IPS-18c (cell line): Measurements from ENCODE around the gene AXIN2.

ENCODE experiments used
- H3K4me3 ChIP-seq: 2 replicates; pipeline ENCODE4 v1.7.0; 2013; ENCODE audit warnings: low read depth, mild to moderate bottlenecking, low read length, moderate library complexity; ENCODE audit not compliant: insufficient read depth
- H3K9me3 ChIP-seq: one replicate; pipeline ENCODE4 v1.6.1; 2013; ENCODE audit warnings: mild to moderate bottlenecking, low read length, moderate library complexity; ENCODE audit not compliant: control insufficient read depth, insufficient read depth

AXIN2 gene, protein sequence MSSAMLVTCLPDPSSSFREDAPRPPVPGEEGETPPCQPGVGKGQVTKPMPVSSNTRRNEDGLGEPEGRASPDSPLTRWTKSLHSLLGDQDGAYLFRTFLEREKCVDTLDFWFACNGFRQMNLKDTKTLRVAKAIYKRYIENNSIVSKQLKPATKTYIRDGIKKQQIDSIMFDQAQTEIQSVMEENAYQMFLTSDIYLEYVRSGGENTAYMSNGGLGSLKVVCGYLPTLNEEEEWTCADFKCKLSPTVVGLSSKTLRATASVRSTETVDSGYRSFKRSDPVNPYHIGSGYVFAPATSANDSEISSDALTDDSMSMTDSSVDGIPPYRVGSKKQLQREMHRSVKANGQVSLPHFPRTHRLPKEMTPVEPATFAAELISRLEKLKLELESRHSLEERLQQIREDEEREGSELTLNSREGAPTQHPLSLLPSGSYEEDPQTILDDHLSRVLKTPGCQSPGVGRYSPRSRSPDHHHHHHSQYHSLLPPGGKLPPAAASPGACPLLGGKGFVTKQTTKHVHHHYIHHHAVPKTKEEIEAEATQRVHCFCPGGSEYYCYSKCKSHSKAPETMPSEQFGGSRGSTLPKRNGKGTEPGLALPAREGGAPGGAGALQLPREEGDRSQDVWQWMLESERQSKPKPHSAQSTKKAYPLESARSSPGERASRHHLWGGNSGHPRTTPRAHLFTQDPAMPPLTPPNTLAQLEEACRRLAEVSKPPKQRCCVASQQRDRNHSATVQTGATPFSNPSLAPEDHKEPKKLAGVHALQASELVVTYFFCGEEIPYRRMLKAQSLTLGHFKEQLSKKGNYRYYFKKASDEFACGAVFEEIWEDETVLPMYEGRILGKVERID

DNA sequence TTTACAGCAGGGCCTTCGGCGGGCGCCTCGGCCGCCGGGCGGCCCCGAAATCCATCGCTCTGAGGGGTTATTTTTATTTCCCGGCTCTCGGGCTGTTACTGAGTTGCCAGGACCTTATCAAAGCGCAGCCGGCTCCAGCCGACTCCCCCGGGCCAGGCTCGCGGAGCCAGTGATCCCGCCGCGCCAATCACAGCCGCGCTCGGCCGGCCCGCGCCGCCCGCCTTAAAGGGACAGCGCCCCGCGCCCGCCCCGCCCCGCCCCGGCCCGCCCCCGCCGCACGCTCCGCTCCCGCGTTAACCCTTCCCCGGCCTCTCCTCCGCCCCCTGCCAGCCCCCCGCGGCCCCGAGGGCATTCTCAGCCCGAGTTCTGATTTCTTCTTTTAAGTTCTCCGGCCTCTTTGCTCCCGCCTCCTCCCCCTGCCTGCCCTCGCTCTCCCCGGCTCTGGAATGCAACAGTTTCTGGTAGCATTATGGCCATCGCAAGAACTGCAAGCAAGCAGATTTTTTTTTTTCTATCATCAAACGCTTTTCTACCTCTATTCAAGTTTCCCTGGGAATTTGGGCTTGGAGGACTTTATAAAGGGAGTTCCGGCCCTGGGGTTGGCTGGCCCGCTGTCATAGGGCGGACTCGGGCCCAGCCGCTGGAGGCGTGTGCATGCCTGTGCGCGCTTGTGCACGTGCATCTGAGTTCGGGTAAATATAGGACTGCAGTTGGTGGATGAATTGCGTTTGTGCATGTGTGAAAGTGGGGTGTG, at the start of gene AXIN2:
TSS of gene AXIN2 (minus strand) at position 197 of the 754 bp plus-strand sequence. CDS start 3,028 bp downstream, outside the sequence.
- Histone ChIP-seq H3K9me3 (no peaks in the 10 kb centered on the region), H3K4me3 (peak within 1 kb of the TSS; percentile 93)

DNA sequence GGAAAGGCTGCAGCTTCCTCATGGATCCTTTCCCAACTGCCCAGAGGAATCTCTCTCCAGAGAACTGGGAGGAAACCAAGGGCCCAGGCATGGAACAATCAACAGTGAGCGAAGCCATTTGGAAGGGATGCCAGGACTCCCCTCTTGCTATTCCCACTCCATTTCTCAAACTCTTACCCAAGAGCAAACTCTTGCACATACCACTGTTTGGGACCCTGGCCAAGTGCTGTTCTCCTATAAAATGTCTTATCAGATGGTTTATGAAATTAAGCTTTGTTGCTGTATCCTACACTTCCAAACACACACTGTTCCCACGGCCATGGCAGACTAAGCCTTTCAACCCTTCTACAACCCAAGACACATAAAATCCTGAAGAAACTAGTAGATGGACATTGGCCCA, 48.3 kb upstream of the AXIN2 start:
- Histone ChIP-seq H3K9me3 (peaks cover 4% of the 10 kb centered on the region), H3K4me3 (no peak overlapping the region)

GRCh38 chr17:65609286-65609685, 47.8 kb upstream of the AXIN2 start:
- no peak overlapping the region for H3K4me3 ChIP-seq
- H3K9me3 ChIP-seq = peaks cover 4% of the 10 kb centered on the region

GRCh38 chr17:65604070-65604469, 42.6 kb upstream of the AXIN2 start:
- no peak overlapping the region for H3K4me3 ChIP-seq
- peaks cover 2% of the 10 kb centered on the region for H3K9me3 ChIP-seq

DNA sequence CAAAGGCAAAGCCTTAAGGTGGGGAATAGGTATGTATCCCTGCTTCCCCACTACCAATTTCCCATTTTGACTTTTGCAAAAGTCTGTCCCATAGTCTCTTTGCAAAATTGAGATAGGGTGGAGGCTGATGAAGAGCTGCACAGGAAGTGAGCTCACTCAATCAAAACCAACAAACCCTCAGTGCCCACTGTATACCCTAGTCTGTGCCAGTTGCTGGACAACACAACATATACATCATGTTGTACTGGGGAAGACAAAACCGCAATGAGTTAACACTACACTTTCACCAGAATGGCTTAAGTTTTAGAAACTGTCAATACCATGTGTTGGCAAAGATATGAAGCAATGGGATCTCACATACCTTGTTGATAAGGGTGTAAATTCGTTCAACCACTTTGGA, 40.4 kb upstream of the AXIN2 start:
- H3K9me3 ChIP-seq = no peaks in the 10 kb centered on the region
- H3K4me3 ChIP-seq = no peak overlapping the region

DNA sequence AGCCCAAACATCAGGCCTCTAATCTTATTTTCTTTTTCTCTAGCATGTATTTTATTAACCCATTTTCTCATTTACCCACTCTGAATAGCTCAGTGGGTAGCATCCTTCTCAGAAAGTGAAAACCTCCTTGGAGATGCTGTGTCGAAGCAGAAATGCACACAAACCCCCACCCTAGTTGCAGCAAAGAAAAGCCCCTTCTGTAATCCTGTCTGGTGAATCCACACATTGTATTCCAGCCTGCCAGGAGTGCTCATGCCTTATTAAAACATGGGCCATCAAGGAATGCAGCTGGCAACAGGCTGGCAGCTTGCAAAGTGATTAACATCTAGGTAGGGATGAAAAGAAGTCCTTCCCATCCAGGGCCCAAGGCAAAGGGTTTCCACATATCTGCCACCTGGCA, 39.7 kb upstream of the AXIN2 start:
- Histone ChIP-seq H3K9me3 (no peaks in the 10 kb centered on the region), H3K4me3 (no peak overlapping the region)

DNA sequence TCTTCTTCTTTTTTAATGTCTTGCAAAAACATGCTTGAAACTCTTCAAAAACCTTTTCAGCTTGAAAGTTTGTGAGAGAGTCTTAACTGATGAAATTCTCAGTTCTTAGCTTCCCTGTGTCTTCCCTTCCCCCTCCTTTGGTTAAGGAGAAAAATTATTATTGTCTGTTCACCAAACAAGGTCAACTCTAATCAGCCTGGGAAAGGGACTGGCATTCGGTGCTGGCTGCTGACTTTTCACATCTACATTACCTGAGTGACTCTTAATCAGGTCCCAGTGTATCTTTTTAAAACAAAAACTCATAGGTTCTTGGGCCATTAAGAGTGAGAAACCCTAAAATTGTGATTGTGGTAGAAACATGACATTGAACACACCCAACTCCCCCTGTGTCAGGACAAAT, 39.1 kb upstream of the AXIN2 start:
- H3K9me3 ChIP-seq = no peaks in the 10 kb centered on the region
- no peak overlapping the region for H3K4me3 ChIP-seq

DNA sequence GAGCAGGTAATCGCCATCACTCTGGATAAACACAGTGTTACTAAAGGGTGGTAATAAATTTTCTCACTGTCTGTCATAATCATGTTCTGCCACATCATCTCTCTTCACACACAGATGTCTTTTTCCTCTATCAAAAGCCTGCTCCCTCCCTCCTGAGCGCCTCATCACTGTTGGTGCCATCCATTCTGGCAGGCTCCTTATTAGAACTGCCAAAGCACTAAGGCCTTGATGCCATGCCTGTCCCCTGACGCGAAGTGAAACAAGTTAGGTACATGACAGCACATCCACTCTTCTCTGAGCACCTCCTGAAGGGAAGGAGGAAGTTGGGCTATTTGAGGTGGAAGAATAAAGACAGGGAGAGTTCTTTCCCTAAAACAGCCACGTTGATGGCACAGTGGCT, 38.2 kb upstream of the AXIN2 start:
- Histone ChIP-seq H3K9me3 (no peaks in the 10 kb centered on the region), H3K4me3 (no peak overlapping the region)

GRCh38 chr17:65598746-65599145, 37.3 kb upstream of the AXIN2 start:
- no peaks in the 10 kb centered on the region for H3K9me3 ChIP-seq
- H3K4me3 ChIP-seq = no peak overlapping the region

GRCh38 chr17:65595071-65595656, 33.7 kb upstream of the AXIN2 start:
- Histone ChIP-seq H3K9me3 (no peaks in the 10 kb centered on the region), H3K4me3 (no peak overlapping the region)

DNA sequence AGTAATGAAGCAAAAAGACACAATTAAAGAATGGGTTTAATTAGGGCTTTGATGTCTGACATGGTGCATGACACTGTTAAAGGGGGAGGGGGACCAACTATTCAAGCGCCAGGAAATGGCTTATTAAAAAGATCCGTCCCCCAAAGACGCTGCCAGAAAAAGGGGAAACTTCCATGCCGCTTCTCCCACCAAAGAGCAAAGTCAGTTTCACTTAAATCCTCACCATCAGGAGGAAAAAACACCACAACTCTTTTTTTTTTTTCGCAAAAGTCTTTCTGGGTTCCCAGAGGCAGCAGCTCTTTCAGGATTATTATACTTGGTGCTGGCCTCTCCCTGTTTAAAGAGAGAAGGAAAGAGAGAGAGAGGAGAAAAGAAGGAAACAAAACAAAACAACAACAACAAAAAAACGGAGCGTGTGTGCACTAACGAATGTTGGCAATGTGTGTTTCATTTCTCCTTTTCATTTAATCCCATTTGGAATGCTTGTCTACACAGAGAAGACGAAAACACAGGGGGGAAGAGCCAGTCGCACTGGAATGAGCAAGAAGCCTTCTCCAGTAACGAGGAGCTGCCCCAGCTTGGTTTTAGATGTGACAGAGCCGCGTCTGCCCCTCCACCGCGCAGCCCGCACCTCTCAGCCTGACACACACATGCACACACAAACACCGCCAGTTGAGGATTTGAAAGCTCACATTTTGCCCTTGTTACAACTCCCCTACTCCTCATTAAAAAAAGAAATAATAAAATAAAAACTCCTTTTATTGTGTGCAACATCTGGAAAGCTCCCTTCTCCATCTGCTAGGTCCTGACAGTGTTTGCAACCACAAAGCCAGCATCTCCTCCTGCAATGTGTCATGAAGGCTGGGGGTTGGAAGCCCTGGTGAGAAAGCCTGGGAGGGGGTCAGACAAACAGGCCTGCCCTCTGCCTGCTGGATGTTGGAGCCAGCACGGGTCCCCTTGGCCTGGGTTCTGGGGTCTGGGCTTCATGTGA, 32.7 kb upstream of the AXIN2 start:
- H3K9me3 ChIP-seq = no peaks in the 10 kb centered on the region
- no peak overlapping the region; the same call in 1 of the 2 replicates for H3K4me3 ChIP-seq

DNA sequence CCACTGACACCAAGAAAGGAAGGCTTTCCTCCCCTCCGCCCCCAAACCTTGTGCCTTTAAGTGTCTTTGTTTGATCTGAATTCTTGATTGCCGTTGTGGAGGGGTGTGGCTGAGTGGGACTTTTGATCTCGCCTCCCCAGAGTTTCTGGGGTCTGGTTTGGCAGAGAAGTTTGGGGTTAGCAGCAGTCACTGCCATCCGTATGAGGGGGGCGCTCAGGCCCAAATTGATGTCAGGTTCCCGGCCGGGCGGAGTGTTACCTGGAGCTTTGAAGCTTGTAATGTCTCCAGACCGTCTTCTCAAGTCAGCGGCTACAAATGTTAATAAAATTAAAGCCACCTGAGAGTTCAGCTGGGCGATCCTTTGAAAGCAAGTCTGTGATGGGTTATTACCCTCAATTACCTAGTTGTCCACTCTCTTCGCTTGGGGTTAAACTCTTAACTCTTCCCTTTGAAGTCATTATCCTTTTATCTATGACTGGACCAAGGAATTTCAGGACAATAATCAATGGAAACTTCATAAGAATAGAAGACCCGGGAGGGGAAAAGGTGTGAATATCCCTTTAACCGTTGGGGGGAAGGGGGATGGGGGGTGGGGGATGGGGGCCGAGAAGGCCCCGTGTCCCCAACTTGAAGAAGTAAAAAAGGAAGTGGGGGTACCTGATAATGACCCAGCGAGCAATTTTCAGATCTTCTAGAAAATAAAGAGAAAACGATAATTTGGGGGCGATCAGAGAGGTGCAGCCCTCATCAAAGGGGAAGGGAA, 31.8 kb upstream of the AXIN2 start:
- no peak overlapping the region for H3K4me3 ChIP-seq
- H3K9me3 ChIP-seq = no peaks in the 10 kb centered on the region

- Histone ChIP-seq H3K9me3 (no peaks in the 10 kb centered on the region), H3K4me3 (no peak overlapping the region)
Observed at GRCh38 chr17:65592125-65592965, 30.9 kb upstream of the AXIN2 start.

DNA sequence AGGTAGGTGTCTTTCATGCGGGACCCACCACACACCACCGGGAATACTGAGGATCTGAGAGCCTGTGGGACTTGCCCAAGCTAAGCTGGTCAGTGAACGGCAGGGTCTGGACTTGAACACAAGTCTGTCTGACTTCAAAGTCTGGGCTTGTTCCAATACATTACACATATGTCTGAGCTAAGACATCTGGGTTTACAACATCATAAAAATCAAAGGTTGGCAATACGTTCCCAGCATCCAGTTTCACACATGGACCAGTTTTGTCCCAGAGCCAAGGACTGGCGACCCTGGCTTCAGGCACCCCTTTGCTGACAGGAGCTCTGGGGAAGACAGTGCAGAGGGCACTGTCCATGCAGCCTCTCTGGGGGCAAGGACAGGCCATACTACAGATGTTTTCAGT, 27.9 kb upstream of the AXIN2 start:
- no peak overlapping the region for H3K4me3 ChIP-seq
- H3K9me3 ChIP-seq = no peaks in the 10 kb centered on the region
